ENCODE measurements around the gene HMBS.
A peak's percentile ranks its signal among the peaks of the same experiment; 100 is the strongest.
"Not testable (repeated sequence)": the region's sequence is repeated elsewhere in the genome, so short reads cannot be mapped to it uniquely, and the experiment has no call there.

HMBS gene

DNA sequence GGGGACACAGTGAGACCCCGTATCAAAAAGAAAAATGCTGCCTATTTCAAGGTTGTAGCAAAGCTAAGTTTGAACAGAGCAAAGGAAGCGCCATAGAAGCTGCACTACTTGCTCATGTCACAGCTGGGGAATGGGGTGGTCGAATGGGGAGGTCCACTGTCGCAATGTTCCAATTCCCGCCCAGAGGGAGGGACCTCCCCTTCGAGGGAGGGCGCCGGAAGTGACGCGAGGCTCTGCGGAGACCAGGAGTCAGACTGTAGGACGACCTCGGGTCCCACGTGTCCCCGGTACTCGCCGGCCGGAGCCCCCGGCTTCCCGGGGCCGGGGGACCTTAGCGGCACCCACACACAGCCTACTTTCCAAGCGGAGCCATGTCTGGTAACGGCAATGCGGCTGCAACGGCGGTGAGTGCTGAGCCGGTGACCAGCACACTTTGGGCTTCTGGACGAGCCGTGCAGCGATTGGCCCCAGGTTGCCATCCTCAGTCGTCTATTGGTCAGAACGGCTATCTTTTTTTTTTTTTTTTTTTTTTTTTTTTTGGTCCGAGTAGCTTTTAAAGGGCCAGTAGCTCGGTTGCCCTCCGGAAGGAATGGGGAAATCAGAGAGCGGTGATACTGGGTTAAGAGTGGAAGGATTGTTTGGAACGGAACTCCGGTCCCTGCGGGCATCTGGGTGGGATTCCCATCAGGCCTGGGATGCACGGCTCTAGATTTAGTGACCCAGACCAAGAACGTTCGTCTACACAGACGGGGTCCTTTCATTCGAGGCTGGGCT, at the start of gene HMBS:
Gene HMBS, plus strand, starts transcription at position 219 of the 774 bp plus-strand sequence. Its CDS starts 153 bp downstream, at position 372.
- TF ChIP-seq SUZ12 (IDR thresholded peaks at IDR 0.05; ENCODE audit: extremely low read depth, insufficient read depth, insufficient read length), result no peak
- TF ChIP-seq YY1 (IDR thresholded peaks at IDR 0.05; ENCODE audit: insufficient read depth, insufficient read length), result no peak
- TF ChIP-seq ZNF274 (IDR thresholded peaks at IDR 0.05; ENCODE audit: low read depth, low read length), result no peak
- no peaks in the 10 kb centered on the region for H3K4me1 ChIP-seq (ENCODE audit: insufficient read depth, insufficient read length)

DNA sequence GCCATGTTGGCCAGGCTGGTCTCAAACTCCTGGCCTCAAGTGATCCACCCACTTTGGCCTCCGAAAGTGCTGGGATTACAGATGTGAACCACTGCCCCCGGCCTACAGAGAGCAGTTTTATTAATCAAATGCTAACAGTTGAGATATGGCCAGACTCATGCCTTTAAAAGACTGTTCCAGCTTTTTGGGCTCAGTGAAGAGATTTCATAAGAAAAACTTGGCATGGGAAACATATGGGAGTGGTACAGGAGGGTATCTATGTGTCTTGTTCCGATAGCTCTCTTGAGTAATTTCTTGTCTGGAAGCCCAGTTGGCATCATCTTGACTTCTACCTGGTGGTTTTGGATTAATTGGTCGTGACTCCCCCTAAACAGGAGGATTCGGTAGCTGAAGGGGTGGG, 45.8 kb upstream of the HMBS start:
- no peak overlapping the region for H3K4me3 ChIP-seq (ENCODE audit: insufficient read length, low read depth)
- no peaks in the 10 kb centered on the region for H3K27me3 ChIP-seq (ENCODE audit: insufficient read depth, insufficient read length)
- no peaks in the 10 kb centered on the region for H3K4me1 ChIP-seq (ENCODE audit: insufficient read depth, insufficient read length)
- no peaks in the 10 kb centered on the region for H3K9me3 ChIP-seq (ENCODE audit: insufficient read depth, low read length)
- TF ChIP-seq YY1 (IDR thresholded peaks at IDR 0.05; ENCODE audit: insufficient read depth, insufficient read length), result no peak
- TF ChIP-seq ZNF274 (IDR thresholded peaks at IDR 0.05; ENCODE audit: low read depth, low read length), result no peak
- no peak for TF ChIP-seq SUZ12 (IDR thresholded peaks at IDR 0.05; ENCODE audit: extremely low read depth, insufficient read depth, insufficient read length)
- no peak for DNase-seq (ENCODE audit: low read depth, low spot score)
- no peaks in the 10 kb centered on the region for H3K36me3 ChIP-seq (ENCODE audit: insufficient read depth, insufficient read length, low read length)
- H3K9ac ChIP-seq (ENCODE audit: insufficient read length, low read depth), result no peak overlapping the region

More for the DNA sequence above, at the start of gene HMBS:
- DNase-seq (ENCODE audit: low read depth, low spot score), result peak; percentile 90
- Histone ChIP-seq H3K27me3 (ENCODE audit: insufficient read depth, insufficient read length) (no peaks in the 10 kb centered on the region), H3K9me3 (ENCODE audit: insufficient read depth, low read length) (no peaks in the 10 kb centered on the region), H3K4me3 (ENCODE audit: insufficient read length, low read depth) (peak within 1 kb of the TSS; percentile 79), H3K36me3 (ENCODE audit: insufficient read depth, insufficient read length, low read length) (peaks cover 46% of the 10 kb centered on the region), H3K9ac (ENCODE audit: insufficient read length, low read depth) (peak within 1 kb of the TSS; percentile 87)

DNA sequence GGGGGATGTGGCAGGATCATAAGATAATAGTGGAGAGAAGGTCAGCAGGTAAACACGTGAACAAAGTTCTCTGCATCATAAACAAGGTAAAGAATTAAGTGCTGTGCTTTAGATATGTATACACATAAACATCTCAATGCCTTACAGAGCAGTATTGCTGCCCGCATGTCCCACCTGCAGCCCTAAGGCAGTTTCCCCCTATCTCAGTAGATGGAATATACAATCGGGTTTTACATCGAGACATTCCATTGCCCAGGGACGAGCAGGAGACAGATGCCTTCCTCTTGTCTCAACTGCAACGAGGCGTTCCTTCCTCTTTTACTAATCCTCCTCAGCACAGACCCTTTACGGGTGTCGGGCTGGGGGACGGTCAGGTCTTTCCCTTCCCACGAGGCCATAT, 45.2 kb upstream of the HMBS start:
- DNase-seq (ENCODE audit: low read depth, low spot score); H3K4me1 ChIP-seq (ENCODE audit: insufficient read depth, insufficient read length); H3K4me3 ChIP-seq (ENCODE audit: insufficient read length, low read depth); H3K9me3 ChIP-seq (ENCODE audit: insufficient read depth, low read length); H3K27me3 ChIP-seq (ENCODE audit: insufficient read depth, insufficient read length); H3K36me3 ChIP-seq (ENCODE audit: insufficient read depth, insufficient read length, low read length); H3K9ac ChIP-seq (ENCODE audit: insufficient read length, low read depth): not testable (repeated sequence)

DNA sequence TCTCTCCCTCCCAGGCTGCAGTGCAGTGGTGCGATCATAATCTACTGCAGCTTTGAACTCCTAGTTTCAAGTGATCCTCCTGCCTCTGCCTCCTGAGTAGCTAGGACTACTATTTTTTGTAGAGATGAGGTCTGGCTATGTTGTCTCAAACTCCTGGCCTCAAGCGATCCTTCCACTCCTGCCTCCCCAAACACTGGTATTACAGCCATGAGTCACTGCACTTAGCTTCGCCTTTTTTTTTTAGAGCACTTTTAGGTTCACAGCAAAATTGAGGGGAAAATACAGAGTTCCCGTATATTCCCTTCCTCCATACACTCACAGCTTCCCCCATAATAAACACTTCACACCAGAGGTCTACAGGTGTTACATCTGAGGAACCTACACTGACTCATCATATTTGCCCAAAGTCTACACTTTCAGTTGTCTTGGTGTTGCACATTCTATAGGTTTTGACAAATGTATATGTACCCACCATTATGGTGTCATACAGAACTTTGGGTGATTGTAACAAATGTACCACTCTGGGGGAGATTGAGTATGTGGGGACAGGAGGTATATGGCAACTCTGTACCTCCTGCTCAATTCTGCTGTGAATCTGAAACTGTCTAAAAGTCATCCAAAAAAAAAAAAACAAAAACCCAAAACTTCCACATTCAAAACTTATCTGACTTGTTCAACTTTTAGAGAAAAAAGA, 42.7 kb upstream of the HMBS start:
- TF ChIP-seq YY1 (IDR thresholded peaks at IDR 0.05; ENCODE audit: insufficient read depth, insufficient read length) (no peak), SUZ12 (IDR thresholded peaks at IDR 0.05; ENCODE audit: extremely low read depth, insufficient read depth, insufficient read length) (no peak), ZNF274 (IDR thresholded peaks at IDR 0.05; ENCODE audit: low read depth, low read length) (no peak)
- Histone ChIP-seq H3K4me3 (ENCODE audit: insufficient read length, low read depth) (no peak overlapping the region), H3K9me3 (ENCODE audit: insufficient read depth, low read length) (no peaks in the 10 kb centered on the region), H3K27me3 (ENCODE audit: insufficient read depth, insufficient read length) (no peaks in the 10 kb centered on the region), H3K9ac (ENCODE audit: insufficient read length, low read depth) (no peak overlapping the region), H3K36me3 (ENCODE audit: insufficient read depth, insufficient read length, low read length) (peaks cover 25% of the 10 kb centered on the region), H3K4me1 (ENCODE audit: insufficient read depth, insufficient read length) (no peaks in the 10 kb centered on the region)
- DNase-seq (ENCODE audit: low read depth, low spot score), result no peak

DNA sequence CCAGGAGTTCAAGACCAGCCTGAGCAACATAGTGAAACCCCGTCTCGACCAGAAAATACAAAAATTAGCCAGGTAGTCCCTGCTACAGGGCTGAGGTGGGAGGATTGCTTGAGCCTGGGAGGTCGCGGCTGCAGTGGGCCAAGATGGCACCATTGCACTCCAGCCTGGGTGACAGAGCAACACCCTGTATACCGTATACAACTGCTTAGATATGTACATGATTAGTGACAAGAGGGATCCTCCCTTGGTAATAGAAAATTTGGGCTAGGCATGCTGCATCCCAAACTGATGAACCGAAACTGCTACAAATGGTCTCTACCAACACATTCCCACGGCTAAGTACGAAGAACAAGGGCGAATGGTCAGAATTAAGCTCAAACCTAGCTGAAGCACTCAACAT, 41.8 kb upstream of the HMBS start:
- Histone ChIP-seq H3K27me3 (ENCODE audit: insufficient read depth, insufficient read length) (no peaks in the 10 kb centered on the region), H3K4me3 (ENCODE audit: insufficient read length, low read depth) (no peak overlapping the region), H3K9ac (ENCODE audit: insufficient read length, low read depth) (no peak overlapping the region), H3K36me3 (ENCODE audit: insufficient read depth, insufficient read length, low read length) (peaks cover 33% of the 10 kb centered on the region), H3K4me1 (ENCODE audit: insufficient read depth, insufficient read length) (no peaks in the 10 kb centered on the region), H3K9me3 (ENCODE audit: insufficient read depth, low read length) (no peaks in the 10 kb centered on the region)
- no peak for TF ChIP-seq SUZ12 (IDR thresholded peaks at IDR 0.05; ENCODE audit: extremely low read depth, insufficient read depth, insufficient read length)
- TF ChIP-seq ZNF274 (IDR thresholded peaks at IDR 0.05; ENCODE audit: low read depth, low read length), result no peak
- TF ChIP-seq YY1 (IDR thresholded peaks at IDR 0.05; ENCODE audit: insufficient read depth, insufficient read length), result no peak
- no peak for DNase-seq (ENCODE audit: low read depth, low spot score)

DNA sequence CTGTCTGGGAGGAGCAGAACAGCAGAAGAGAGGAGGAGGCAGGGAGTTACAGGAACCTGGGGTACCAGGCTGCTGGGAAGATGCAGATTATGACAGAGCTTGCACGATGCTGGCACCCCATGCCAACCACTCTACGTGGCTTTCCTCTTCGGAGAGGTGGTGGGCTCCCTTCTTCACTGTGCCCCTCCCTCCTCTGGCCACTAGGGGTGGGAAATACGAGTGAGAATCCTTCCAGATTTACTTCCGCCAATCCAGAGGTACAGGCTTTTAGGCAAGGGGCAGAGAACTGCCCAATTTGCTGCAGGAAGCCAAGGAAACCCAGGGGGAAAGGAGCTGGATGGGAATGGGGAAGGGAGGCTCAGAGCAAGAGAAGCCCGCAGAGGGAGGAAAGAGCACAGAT, 40.0 kb upstream of the HMBS start:
- no peak for DNase-seq (ENCODE audit: low read depth, low spot score)
- Histone ChIP-seq H3K4me1 (ENCODE audit: insufficient read depth, insufficient read length) (no peaks in the 10 kb centered on the region), H3K4me3 (ENCODE audit: insufficient read length, low read depth) (no peak overlapping the region), H3K27me3 (ENCODE audit: insufficient read depth, insufficient read length) (no peaks in the 10 kb centered on the region), H3K9ac (ENCODE audit: insufficient read length, low read depth) (peak overlapping the region; percentile 4), H3K36me3 (ENCODE audit: insufficient read depth, insufficient read length, low read length) (peaks cover 51% of the 10 kb centered on the region), H3K9me3 (ENCODE audit: insufficient read depth, low read length) (no peaks in the 10 kb centered on the region)
- TF ChIP-seq ZNF274 (IDR thresholded peaks at IDR 0.05; ENCODE audit: low read depth, low read length) (no peak), SUZ12 (IDR thresholded peaks at IDR 0.05; ENCODE audit: extremely low read depth, insufficient read depth, insufficient read length) (no peak), YY1 (IDR thresholded peaks at IDR 0.05; ENCODE audit: insufficient read depth, insufficient read length) (no peak)

DNA sequence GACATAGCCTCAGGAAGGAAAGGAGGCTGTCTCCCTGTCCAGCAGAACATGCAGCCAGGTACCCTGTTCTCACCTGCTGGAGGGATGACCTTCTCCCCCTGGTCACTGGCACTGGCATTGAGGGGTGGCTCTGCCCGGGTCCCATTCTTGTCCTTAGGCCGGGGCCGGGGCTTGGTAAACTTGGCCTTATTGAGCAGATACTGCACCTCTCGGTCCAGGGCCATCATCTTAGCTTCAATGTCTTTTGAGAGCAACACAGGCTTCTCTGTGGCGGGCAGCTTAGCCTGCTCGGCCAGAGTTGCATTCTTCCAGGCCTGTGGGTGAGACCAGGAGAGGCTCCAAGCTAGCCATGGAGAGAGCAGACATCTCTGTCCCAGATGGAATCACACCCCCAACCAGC, 38.2 kb upstream of the HMBS start:
- Histone ChIP-seq H3K9ac (ENCODE audit: insufficient read length, low read depth) (no peak overlapping the region), H3K27me3 (ENCODE audit: insufficient read depth, insufficient read length) (no peaks in the 10 kb centered on the region), H3K4me1 (ENCODE audit: insufficient read depth, insufficient read length) (no peaks in the 10 kb centered on the region), H3K36me3 (ENCODE audit: insufficient read depth, insufficient read length, low read length) (peaks cover 68% of the 10 kb centered on the region), H3K9me3 (ENCODE audit: insufficient read depth, low read length) (no peaks in the 10 kb centered on the region), H3K4me3 (ENCODE audit: insufficient read length, low read depth) (no peak overlapping the region)
- DNase-seq (ENCODE audit: low read depth, low spot score), result no peak
- TF ChIP-seq SUZ12 (IDR thresholded peaks at IDR 0.05; ENCODE audit: extremely low read depth, insufficient read depth, insufficient read length) (no peak), YY1 (IDR thresholded peaks at IDR 0.05; ENCODE audit: insufficient read depth, insufficient read length) (no peak), ZNF274 (IDR thresholded peaks at IDR 0.05; ENCODE audit: low read depth, low read length) (no peak)
